ENCODE measurements around the gene ANK3.
A peak's percentile ranks its signal among the peaks of the same experiment; 100 is the strongest.

Gene ANK3

GRCh38 chr10:60003651-60004523, 385.8 kb downstream of the ANK3 start:
- Mint-ChIP-seq H3K4me1 (peaks cover 5% of the 10 kb centered on the region), H3K27ac (no peak overlapping the region), H3K27me3 (ENCODE audit: low read depth) (no peaks in the 10 kb centered on the region), H3K4me3 (no peak overlapping the region), H3K36me3 (ENCODE audit: low read depth) (no peaks in the 10 kb centered on the region), H3K9me3 (no peaks in the 10 kb centered on the region)
- TF ChIP-seq, protein P1, sequence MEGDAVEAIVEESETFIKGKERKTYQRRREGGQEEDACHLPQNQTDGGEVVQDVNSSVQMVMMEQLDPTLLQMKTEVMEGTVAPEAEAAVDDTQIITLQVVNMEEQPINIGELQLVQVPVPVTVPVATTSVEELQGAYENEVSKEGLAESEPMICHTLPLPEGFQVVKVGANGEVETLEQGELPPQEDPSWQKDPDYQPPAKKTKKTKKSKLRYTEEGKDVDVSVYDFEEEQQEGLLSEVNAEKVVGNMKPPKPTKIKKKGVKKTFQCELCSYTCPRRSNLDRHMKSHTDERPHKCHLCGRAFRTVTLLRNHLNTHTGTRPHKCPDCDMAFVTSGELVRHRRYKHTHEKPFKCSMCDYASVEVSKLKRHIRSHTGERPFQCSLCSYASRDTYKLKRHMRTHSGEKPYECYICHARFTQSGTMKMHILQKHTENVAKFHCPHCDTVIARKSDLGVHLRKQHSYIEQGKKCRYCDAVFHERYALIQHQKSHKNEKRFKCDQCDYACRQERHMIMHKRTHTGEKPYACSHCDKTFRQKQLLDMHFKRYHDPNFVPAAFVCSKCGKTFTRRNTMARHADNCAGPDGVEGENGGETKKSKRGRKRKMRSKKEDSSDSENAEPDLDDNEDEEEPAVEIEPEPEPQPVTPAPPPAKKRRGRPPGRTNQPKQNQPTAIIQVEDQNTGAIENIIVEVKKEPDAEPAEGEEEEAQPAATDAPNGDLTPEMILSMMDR (IDR thresholded peaks at IDR 0.05; ENCODE audit: unreplicated experiment in 3 of 3): no peak

DNA sequence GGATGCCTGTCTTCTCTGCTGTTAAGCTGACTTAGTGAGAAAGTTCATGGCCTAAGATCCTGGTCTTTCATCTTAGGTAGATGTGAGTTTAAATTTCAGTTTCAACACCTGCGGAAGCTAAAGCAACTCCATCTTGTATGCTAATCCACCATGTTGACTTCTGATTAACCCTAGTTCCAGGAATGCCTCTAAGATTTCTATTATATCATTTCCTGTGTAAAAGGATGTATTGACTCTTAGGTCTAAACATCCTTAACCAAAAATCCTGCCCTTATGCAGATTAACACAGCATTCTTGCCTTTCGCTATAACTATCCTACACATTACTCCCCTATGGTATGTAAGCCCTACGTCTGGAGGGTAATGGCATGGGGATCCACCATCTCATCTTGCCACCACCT, 388.9 kb downstream of the ANK3 start:
- no peaks in the 10 kb centered on the region for H3K27me3 Mint-ChIP-seq (ENCODE audit: low read depth)
- no peak overlapping the region for H3K27ac Mint-ChIP-seq

DNA sequence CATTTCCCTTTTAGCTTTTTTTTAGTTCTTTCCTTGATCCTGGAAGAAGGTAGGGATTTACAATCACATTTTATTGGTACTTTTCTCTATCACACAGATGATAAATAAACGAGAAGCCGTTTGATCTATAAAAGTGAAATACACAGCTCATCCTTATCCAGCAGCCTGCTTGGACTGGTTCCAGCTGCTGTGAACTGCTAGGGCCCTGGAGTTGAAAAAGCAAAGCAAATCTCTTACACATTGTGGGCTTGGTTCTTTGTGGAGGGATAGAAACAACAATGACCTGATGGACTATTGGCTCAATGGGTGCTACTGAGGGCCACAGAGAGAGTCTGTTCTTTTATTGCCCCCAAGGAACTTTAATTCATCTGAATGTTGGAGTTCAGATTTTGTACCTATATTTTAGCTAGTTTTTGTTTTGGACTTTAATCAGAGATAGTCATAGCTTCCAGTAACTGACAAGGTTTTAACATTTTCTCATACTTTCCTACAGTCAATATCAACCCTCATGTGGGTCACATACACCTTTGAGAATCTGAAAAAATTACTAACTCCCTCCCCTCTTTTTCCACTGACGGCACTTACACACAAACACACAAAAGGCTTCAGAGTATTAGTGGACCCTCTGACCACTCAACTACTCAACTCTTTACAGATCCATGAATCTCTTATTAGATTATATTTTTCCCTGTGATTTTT, 391.7 kb downstream of the ANK3 start:
- no peaks in the 10 kb centered on the region for H3K27me3 Mint-ChIP-seq (ENCODE audit: low read depth)
- no peaks in the 10 kb centered on the region for H3K9me3 Mint-ChIP-seq
- TF ChIP-seq, protein P1 (IDR thresholded peaks at IDR 0.05; ENCODE audit: unreplicated experiment in 3 of 3): no peak
- H3K27ac Mint-ChIP-seq: peak overlapping the region; percentile 1 to 39 (median 31)
- H3K36me3 Mint-ChIP-seq (ENCODE audit: low read depth): no peaks in the 10 kb centered on the region
- no peak overlapping the region for H3K4me3 Mint-ChIP-seq
- peaks cover 5% of the 10 kb centered on the region for H3K4me1 Mint-ChIP-seq

More for the DNA sequence above, 388.9 kb downstream of the ANK3 start:
- TF ChIP-seq, protein P1 (IDR thresholded peaks at IDR 0.05; ENCODE audit: unreplicated experiment in 3 of 3): no peak
- Mint-ChIP-seq H3K4me1 (peaks cover 5% of the 10 kb centered on the region), H3K36me3 (ENCODE audit: low read depth) (no peaks in the 10 kb centered on the region), H3K4me3 (no peak overlapping the region), H3K9me3 (no peaks in the 10 kb centered on the region)

- Mint-ChIP-seq H3K9me3 (peaks cover 2% of the 10 kb centered on the region), H3K4me3 (no peak overlapping the region), H3K36me3 (ENCODE audit: low read depth) (no peaks in the 10 kb centered on the region), H3K27ac (peak overlapping the region in 2 of 3 experiments; percentile 74 to 77), H3K4me1 (peaks cover 4% of the 10 kb centered on the region), H3K27me3 (ENCODE audit: low read depth) (no peaks in the 10 kb centered on the region)
- TF ChIP-seq, protein P1 (IDR thresholded peaks at IDR 0.05; ENCODE audit: unreplicated experiment in 3 of 3): no peak
These were observed 393.8 kb downstream of the ANK3 start for GRCh38 chr10:59995862-59996261.

DNA sequence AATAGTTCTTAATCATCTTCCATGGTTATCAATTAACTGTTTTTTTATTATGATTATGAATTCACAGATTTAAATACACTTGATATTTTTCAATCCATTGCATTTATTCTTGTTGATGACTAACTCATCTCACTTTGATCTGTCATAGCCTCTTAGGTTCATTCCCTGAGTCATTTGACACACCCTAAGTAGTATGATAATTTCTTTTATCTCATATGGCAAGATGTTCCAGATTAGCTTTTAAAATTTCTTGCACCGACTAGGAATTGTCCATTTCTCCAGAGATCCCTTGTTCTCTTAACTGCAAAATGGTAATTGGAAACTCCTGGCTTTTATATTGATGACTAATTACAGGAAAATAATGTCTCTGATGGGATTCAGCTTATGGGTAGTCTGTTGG, 395.7 kb downstream of the ANK3 start:
- Mint-ChIP-seq H3K27ac (no peak overlapping the region), H3K4me1 (peaks cover 4% of the 10 kb centered on the region), H3K9me3 (peaks cover 2% of the 10 kb centered on the region), H3K4me3 (no peak overlapping the region), H3K36me3 (ENCODE audit: low read depth) (no peaks in the 10 kb centered on the region), H3K27me3 (ENCODE audit: low read depth) (no peaks in the 10 kb centered on the region)
- TF ChIP-seq, protein P1 (IDR thresholded peaks at IDR 0.05; ENCODE audit: unreplicated experiment in 3 of 3): no peak

Data from nephron (organoid).